Activated naive CD4-positive, alpha-beta T cell treated with anti-CD3 and anti-CD28 coated beads, Interleukin-2, amount 10 ng/mL, durations not matched to agents 7 days and 5 days (primary cell): ENCODE measurements around the gene TWF1.
"Not testable (repeated sequence)": the region's sequence is repeated elsewhere in the genome, so short reads cannot be mapped to it uniquely, and the experiment has no call there.

ENCODE experiments used
- CTCF ChIA-PET: fragments of 350-600 bp; sonication (Branson Sonifier 250); formaldehyde crosslinking; loops from one replicate; lab custom pipeline; 2021; ENCODE audit warnings: antibody characterized with exemption; lab: Charles Lee
- DNase-seq: peaks from one replicate; pipeline ENCODE4 v3.0.0-alpha.2; 2020
- H3K27ac Mint-ChIP-seq: one replicate; pipeline ENCODE4 v1.8.0; 2021; ENCODE audit warnings: mild to moderate bottlenecking, moderate library complexity, mixed read lengths
- H3K27me3 Mint-ChIP-seq: one replicate; pipeline ENCODE4 v1.8.0; 2021; ENCODE audit warnings: mild to moderate bottlenecking, mixed read lengths
- H3K36me3 Mint-ChIP-seq: one replicate; pipeline ENCODE4 v1.8.0; 2021; ENCODE audit warnings: mixed read lengths
- H3K4me1 Mint-ChIP-seq: one replicate; pipeline ENCODE4 v1.8.0; 2021; ENCODE audit warnings: mixed read lengths
- H3K4me3 Mint-ChIP-seq: one replicate; pipeline ENCODE4 v1.8.0; 2021; ENCODE audit warnings: mild to moderate bottlenecking, moderate library complexity, mixed read lengths
- H3K9me3 Mint-ChIP-seq: one replicate; pipeline ENCODE4 v1.8.0; 2021; ENCODE audit warnings: mixed read lengths

Gene TWF1

DNA sequence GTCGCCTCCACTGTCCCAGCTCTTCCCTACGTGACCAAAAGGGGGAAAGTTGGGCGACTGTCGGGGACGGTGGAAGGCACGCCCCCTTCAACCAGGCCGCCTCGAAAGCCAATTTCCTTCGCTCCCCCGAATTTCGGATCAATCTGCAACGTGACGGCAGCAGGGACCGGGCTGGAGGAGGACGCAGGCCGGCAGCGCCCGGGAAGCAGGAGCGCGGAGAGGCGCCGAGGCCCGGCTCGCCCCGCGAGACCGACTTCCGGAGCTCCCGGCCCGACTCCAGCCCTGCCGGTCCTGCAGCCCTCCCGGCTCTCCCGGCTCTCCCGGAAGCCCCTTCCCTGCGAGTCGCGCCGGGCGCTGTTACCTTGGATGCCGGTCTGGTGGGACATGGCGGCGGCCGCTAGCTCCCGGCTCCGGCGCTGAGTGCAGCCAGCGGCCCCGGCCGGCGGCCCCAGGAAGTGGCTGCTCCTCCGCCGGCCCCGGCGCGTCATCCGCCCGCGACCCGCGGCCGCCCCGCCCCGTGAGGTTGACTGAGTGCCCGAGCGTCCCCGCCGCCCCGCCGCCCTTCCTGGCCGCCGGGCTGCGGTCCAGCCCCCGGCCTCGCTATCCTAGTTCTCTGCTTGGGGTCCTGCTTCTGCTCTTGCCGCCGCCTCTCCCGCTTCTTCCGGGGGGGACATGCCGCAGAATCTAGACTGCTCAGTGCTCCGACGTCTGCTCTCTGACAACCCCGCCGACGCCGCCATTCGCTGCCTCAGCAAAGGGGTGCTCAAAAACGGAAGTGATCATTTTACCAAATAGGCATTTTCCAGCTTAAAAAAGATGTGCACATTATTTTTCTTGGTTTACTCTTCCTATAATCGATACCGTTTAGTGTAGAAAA is at the start of gene TWF1:
TSS of gene TWF1 (minus strand) at position 458 of the 877 bp plus-strand sequence. CDS start at position 386, 72 bp downstream.
- CTCF ChIA-PET, result interaction anchor here (0.6 to 1.3 kb wide), 3 partner anchors 8 to 31 kb away, joined by 3 to 6 read pairs (median 3); no protein-coding TSS in a partner anchor
- DNase-seq, result peak; percentile 90
- no peaks in the 10 kb centered on the region for H3K9me3 Mint-ChIP-seq
- H3K27me3 Mint-ChIP-seq, result no peaks in the 10 kb centered on the region
- peak within 1 kb of the TSS; percentile 96 for H3K4me3 Mint-ChIP-seq
- H3K4me1 Mint-ChIP-seq, result peaks cover 39% of the 10 kb centered on the region
- peaks cover 12% of the 10 kb centered on the region for H3K36me3 Mint-ChIP-seq
- peak within 1 kb of the TSS; percentile 100 for H3K27ac Mint-ChIP-seq

DNA sequence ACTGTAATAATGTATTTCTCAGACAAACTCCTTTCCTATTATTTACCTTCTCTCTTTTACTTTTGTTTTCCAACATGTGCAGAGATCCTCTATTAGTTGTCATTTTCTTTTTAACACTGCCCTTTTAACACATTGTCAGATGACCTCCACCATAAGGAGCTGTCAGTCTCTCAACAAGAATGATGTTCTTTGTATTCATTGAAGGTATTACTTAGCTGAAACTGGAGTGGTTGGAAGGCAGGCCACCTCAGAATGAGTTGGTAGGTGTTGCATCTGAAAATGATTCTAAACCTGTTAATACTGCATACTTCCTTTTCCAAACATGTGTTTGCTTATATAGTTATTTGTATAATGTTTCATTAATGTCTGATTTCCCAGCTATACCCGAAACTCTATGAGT is 46.6 kb upstream of the TWF1 start:
- no peak overlapping the region for H3K27ac Mint-ChIP-seq
- CTCF ChIA-PET, result no interaction called here

DNA sequence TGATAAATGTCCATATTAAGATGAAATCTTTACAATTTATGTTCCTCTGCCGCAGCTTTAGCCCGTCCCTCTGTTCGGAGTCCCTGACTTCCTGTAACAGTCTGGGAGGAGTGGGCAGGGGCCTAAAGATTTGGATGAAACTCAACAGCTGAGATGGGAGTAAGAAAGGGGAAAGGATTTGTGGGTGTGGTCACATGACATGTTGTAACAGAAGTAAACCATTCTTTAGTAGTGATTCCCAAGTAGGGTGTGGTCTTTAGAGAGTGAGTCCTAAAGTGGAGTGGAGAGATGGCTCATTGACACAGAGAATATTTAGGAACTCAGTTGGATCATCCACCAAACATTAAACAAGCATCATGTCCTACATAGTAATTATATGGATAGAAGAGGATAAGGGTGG is 42.7 kb upstream of the TWF1 start:
- H3K4me3 Mint-ChIP-seq, result no peak overlapping the region
- H3K27me3 Mint-ChIP-seq, result no peaks in the 10 kb centered on the region
- no peak for DNase-seq
- no peak overlapping the region for H3K27ac Mint-ChIP-seq
- peaks cover 2% of the 10 kb centered on the region for H3K36me3 Mint-ChIP-seq
- H3K9me3 Mint-ChIP-seq, result peaks cover 6% of the 10 kb centered on the region
- CTCF ChIA-PET, result no interaction called here
- H3K4me1 Mint-ChIP-seq, result peaks cover 2% of the 10 kb centered on the region

More for the DNA sequence above, 46.6 kb upstream of the TWF1 start:
- Mint-ChIP-seq H3K9me3 (peaks cover 2% of the 10 kb centered on the region), H3K27me3 (no peaks in the 10 kb centered on the region), H3K4me3 (no peak overlapping the region), H3K36me3 (no peaks in the 10 kb centered on the region), H3K4me1 (no peaks in the 10 kb centered on the region)
- no peak for DNase-seq

DNA sequence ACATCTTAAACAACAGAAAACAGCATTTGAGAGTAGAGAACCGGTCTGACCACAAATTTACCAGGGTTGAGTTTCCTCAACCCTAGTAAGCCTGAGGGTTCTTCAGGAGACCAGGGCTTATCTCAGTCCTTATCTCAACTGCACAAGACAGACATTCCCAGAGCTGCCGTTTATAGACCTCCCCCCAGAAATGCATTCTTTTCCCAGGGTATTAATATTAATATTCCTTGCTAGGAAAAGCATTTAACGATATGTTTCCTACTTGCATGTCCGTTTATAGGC is 42.0 kb upstream of the TWF1 start:
- Mint-ChIP-seq H3K27ac (no peak overlapping the region), H3K36me3 (peaks cover 2% of the 10 kb centered on the region), H3K4me3 (no peak overlapping the region), H3K27me3 (no peaks in the 10 kb centered on the region), H3K9me3 (peaks cover 6% of the 10 kb centered on the region), H3K4me1 (peaks cover 2% of the 10 kb centered on the region)
- CTCF ChIA-PET, result no interaction called here
- DNase-seq, result no peak

DNA sequence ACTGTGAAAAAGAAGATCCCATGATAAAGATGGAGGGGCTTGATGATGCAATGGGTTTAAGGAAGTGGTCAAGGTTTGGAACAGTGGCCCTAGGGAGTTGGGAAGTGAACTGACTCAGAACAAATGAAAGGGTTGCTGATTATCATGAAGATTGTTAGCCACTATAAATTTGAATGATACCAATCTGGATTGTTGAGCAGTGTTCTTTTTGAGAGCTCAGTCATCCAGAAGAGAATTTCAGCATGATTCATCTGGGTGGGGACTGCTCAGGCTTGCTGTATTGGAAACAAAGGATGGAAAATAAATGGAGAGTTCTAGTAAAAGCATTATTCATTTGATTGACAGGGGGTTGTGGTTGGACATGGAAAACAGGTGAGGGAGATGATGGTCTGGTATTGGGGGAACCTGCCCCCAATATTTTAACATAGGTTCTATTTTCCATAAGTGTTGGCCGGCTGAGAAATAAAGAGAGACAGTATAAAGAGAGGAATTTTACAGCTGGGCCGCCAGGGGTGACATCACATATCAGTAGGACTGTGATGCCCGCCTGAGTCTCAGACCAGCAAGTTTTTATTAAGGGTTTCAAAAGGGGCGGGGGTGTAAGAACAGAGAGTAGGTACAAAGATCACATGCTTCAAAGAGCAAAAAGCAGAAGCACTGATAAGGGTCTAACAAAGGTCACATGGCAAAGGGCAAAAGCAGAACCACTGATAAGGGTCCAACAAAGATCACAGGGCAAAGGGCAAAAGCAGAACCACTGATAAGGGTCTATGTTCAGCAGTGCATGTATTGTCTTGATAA is 41.5 kb upstream of the TWF1 start:
- H3K27ac Mint-ChIP-seq, CTCF ChIA-PET, H3K9me3 Mint-ChIP-seq, DNase-seq, H3K36me3 Mint-ChIP-seq, H3K4me3 Mint-ChIP-seq, H3K27me3 Mint-ChIP-seq, H3K4me1 Mint-ChIP-seq: not testable (repeated sequence)

DNA sequence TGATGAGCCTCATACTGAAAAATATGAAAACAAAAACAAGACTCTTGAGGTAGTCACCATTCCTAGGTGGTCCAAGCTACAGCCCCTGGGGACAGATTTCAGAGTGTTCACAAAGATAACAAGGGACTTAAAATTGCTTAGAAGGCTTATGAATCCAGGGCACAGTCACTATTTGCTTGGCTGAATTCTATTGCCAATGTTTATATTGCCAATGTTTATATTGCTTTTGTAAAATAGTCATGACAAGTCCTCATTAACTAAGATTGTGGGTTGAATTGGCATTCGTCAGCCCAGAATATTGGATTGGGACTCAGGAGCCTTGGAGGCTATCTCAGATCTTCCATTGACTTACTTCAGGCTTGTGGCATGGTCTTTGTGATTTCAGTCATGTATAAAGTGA is 36.1 kb upstream of the TWF1 start:
- no peak for DNase-seq
- no peak overlapping the region for H3K27ac Mint-ChIP-seq
- H3K36me3 Mint-ChIP-seq, result no peaks in the 10 kb centered on the region

DNA sequence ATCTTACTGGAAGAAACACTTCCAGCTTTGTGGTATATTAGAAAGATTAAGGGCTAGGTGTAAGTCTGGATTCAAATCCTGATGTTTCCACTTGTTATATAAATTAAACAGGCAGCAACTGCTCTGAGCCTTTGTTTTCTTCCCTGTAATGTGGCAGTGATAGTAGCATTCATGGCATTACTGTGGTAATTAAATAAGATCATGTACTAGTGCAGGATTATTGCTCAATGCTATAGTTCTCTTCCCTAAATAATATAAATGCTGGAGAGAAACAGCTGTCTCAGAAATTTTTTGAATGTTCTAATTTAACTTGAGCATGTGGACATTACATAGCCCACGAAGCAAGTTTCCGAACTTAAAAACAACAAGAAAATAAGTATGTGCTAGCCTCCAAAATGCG is 35.1 kb upstream of the TWF1 start:
- no peaks in the 10 kb centered on the region for H3K9me3 Mint-ChIP-seq
- no peak overlapping the region for H3K4me3 Mint-ChIP-seq
- peaks cover 4% of the 10 kb centered on the region for H3K4me1 Mint-ChIP-seq
- H3K36me3 Mint-ChIP-seq, result no peaks in the 10 kb centered on the region
- DNase-seq, result no peak
- CTCF ChIA-PET, result interaction anchor here (1.1 kb wide), 1 partner anchor 82 kb away, joined by 4 read pairs; the partner anchor contains the start of genes IRAK4 and PUS7L
- no peaks in the 10 kb centered on the region for H3K27me3 Mint-ChIP-seq
- H3K27ac Mint-ChIP-seq, result no peak overlapping the region

More for the DNA sequence above, 36.1 kb upstream of the TWF1 start:
- Mint-ChIP-seq H3K4me3 (no peak overlapping the region), H3K27me3 (no peaks in the 10 kb centered on the region), H3K4me1 (peaks cover 2% of the 10 kb centered on the region), H3K9me3 (no peaks in the 10 kb centered on the region)
- CTCF ChIA-PET, result no interaction called here

DNA sequence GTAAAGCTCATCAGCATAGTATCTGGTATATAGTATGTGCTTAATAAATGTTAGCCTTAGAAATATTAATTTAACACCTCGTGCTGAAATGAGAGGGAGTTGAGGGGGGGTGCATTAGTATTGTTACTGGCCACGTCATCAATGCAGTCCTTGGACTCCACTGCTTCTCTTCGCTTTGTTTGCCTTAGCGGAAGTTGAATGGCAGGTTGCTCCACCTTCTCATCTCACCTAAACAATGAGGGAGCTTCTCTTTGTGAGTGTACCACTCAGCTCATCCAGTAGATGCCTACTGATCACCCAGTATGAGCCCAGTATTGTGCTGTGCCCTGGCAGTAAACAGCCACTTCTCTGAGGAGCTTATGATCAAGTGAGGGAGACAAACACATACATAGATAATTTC is 34.2 kb upstream of the TWF1 start:
- H3K4me3 Mint-ChIP-seq, result no peak overlapping the region
- CTCF ChIA-PET, result interaction anchor here (1.1 kb wide), 1 partner anchor 81 kb away, joined by 4 read pairs; the partner anchor contains the start of genes IRAK4 and PUS7L
- H3K4me1 Mint-ChIP-seq, result peaks cover 5% of the 10 kb centered on the region
- H3K9me3 Mint-ChIP-seq, result no peaks in the 10 kb centered on the region
- H3K27me3 Mint-ChIP-seq, result no peaks in the 10 kb centered on the region
- H3K36me3 Mint-ChIP-seq, result no peaks in the 10 kb centered on the region
- DNase-seq, result no peak
- no peak overlapping the region for H3K27ac Mint-ChIP-seq

DNA sequence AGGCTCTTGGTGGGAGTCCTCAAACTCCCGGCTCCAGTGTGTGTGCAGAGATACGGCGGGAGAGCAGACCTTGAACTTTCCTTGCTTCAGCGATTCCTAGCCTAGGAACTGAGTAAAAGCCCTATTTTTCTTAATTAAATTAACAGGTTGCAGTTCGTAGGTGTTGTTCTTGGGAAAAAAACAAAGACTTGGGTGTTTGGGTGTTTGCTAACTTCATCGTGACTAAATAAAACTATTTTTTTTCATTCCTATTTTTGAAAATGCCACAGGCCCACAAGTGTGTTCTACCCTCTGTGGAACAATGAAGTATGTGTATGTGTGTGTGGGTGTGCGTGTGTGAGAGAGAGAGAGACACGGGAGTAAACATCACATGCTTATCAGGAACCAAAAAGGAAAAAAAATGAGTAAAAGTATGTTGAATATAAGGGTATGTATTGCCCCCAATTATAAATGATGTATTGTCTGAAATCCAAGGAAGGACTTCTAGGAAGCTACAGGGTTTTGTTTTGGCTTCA is 30.4 kb upstream of the TWF1 start:
- Mint-ChIP-seq H3K9me3 (no peaks in the 10 kb centered on the region), H3K4me3 (peak overlapping the region; percentile 37), H3K27me3 (peaks cover 9% of the 10 kb centered on the region), H3K4me1 (peaks cover 28% of the 10 kb centered on the region), H3K36me3 (no peaks in the 10 kb centered on the region), H3K27ac (peak overlapping the region; percentile 1)
- no peak for DNase-seq
- CTCF ChIA-PET, result no interaction called here

DNA sequence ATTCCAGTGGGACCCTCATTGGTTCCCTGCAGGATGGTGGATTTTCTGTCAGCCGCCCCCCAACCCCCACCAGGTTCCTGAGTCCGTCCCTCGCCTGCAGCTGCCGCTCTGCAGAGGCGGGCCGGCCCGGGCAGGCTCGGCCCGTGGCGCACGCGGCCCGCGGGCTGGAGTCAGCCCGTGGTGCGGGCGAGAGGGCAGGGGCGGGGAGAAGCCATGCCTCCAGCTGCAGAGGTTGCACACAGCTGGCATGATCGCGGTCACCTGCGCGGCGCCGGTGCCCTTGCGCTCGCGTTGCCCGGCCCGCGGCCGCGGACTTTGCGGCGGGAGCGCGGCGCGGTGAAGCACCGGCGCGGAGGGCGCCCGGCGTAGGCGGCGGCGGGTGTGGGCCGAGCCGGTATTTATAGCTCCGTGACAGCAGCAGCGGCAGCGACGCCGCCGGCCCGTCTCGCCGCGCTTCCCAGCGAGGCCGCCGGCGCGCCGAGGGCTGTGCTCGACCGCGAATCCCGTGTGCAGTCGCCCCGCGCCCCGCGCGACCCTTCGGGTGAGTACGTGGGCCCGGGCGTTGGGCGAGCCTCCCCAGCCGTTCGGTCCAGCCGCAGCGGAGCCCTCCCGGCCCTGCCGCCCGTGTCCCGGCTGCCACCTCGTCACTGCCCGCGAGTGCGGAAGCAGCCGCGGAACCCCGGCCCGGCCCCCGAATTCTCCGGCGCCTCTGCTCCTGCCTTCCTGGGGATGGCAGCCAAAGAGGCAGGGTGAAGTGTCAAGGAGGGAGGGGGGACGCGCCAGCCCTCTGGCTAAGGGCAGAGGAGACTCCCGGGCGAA is 29.7 kb upstream of the TWF1 start, which contains the start of gene TMEM117:
TSS of gene TMEM117 (plus strand) at position 426 of the 819 bp plus-strand sequence.
- peak; percentile 74 for DNase-seq
- peak within 1 kb of the TSS; percentile 87 for H3K27ac Mint-ChIP-seq

DNA sequence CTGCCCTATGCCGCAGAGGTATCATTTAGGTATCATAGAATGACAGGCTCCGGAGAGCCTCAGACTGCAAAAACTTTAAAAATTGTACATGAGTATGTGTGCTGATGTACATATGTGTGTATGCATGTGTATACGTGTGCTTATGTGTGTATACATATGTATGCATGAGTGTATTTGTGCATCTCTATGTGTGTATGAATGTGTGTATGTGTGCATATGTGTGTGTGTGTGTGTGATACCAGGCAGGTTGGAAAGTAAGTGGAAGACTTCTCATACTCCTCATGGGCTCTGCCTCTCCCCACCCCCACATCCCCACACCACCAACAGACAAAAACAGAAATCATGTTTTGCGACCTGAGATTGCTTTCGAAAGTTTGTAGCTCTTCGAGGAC is 29.1 kb upstream of the TWF1 start:
- peaks cover 9% of the 10 kb centered on the region for H3K27me3 Mint-ChIP-seq
- no peak for DNase-seq
- peaks cover 28% of the 10 kb centered on the region for H3K4me1 Mint-ChIP-seq
- peak overlapping the region; percentile 87 for H3K27ac Mint-ChIP-seq
- H3K36me3 Mint-ChIP-seq, result no peaks in the 10 kb centered on the region
- CTCF ChIA-PET, result no interaction called here
- H3K9me3 Mint-ChIP-seq, result no peaks in the 10 kb centered on the region
- H3K4me3 Mint-ChIP-seq, result peak overlapping the region; percentile 86

More for the DNA sequence above, 29.7 kb upstream of the TWF1 start, which contains the start of gene TMEM117:
- peaks cover 28% of the 10 kb centered on the region for H3K4me1 Mint-ChIP-seq
- no peaks in the 10 kb centered on the region for H3K9me3 Mint-ChIP-seq
- peaks cover 9% of the 10 kb centered on the region for H3K27me3 Mint-ChIP-seq
- CTCF ChIA-PET, result no interaction called here
- H3K4me3 Mint-ChIP-seq, result peak within 1 kb of the TSS; percentile 86
- H3K36me3 Mint-ChIP-seq, result no peaks in the 10 kb centered on the region

DNA sequence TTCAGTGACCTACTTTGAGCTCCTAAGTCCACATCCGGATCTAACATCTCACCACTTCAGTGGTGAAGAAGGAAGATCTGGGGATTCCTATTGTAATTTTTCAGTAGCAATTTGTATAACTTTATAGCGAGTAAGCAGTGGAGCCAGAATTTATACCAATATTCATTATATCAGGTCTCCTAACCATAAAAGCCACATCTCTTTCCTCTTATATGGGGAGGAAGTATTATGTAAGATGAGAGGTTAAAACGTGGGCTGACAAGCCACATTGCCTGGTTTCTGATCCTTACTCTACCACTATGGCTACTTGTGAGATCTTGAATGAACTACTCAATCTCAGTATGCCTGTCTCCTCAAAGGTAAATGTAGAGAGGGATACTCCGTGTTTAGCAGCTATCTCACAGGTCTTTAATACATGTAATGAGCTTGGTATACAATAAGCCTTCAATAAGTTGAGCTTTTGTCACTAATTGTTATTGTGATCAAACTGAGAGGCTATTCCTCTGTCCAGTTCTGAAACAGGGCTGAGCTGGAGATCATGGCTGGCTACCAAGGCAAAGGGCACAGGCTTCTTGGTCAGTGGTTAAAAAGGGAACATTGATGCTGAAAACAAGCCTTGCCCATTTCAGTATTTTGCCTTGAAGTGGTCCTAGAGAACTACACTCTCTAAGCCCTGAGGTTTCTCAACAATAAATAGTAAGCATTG is 26.5 kb upstream of the TWF1 start:
- Mint-ChIP-seq H3K4me3 (no peak overlapping the region), H3K4me1 (peaks cover 28% of the 10 kb centered on the region), H3K27me3 (peaks cover 13% of the 10 kb centered on the region), H3K9me3 (no peaks in the 10 kb centered on the region), H3K36me3 (no peaks in the 10 kb centered on the region), H3K27ac (no peak overlapping the region)
- CTCF ChIA-PET, result no interaction called here
- no peak for DNase-seq

DNA sequence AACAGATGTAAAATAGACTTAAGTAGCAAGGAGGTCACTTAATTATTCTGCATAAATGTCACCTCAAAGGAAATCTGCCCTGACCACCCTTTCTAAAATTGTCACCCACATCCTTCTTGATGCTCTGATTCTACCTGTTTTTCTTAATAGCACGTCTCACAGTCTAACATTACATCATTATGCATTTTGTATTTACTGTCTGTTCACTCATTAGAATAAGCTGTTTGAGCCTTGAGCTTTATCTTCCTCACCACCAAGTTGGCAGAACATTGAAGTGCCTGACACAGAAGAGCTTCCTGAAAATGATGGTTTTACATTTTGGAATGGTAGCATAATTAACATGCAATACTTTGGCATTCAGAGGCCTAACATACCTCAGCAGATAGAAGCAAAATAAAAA is 21.0 kb upstream of the TWF1 start:
- H3K36me3 Mint-ChIP-seq, result no peaks in the 10 kb centered on the region
- H3K4me3 Mint-ChIP-seq, result no peak overlapping the region
- H3K27ac Mint-ChIP-seq, result no peak overlapping the region
- no peaks in the 10 kb centered on the region for H3K9me3 Mint-ChIP-seq
- CTCF ChIA-PET, result no interaction called here
- peaks cover 4% of the 10 kb centered on the region for H3K27me3 Mint-ChIP-seq
- DNase-seq, result no peak
- peaks cover 5% of the 10 kb centered on the region for H3K4me1 Mint-ChIP-seq
